Tibial nerve (tissue), 4 donors: ENCODE measurements around the gene STARD13. TPM values are rescaled to one million over a fixed set of nuclear protein-coding genes. Genes with fewer than 3 reads are reported as not detected.
"Not testable (repeated sequence)": the region's sequence is repeated elsewhere in the genome, so short reads cannot be mapped to it uniquely, and the experiment has no call there.

Experiments
- DNase-seq, 2 donors: peaks; one replicate each; pipeline ENCODE4 v3.0.0-alpha.2; 2019; ENCODE audit warnings: low spot score in 2 of 2
- H3K27ac ChIP-seq, 4 donors: fragments of 200-600 bp; sonication (generic) in 3 of 4; one replicate each; pipeline ENCODE4 v1.5.1; 2017 to 2019; ENCODE audit warnings: mild to moderate bottlenecking in 1 of 4
- H3K27me3 ChIP-seq, 2 donors: fragments of 200-600 bp; sonication (generic) in 1 of 2; one replicate each; pipeline versions ENCODE4 v1.5.1 to v1.6.0; 2017 to 2019
- H3K36me3 ChIP-seq, 3 donors: fragments of 200-600 bp; sonication (generic); one replicate each; pipeline ENCODE4 v1.5.1; 2018 to 2019
- H3K4me1 ChIP-seq, 4 donors: fragments of 200-600 bp; sonication (generic) in 3 of 4; one replicate each; pipeline ENCODE4 v1.5.1; 2017 to 2019
- H3K4me3 ChIP-seq, 4 donors: fragments of 200-600 bp; sonication (generic) in 3 of 4; one replicate each; pipeline ENCODE4 v1.5.1; 2017 to 2019; ENCODE audit warnings: mild to moderate bottlenecking in 1 of 4, moderate library complexity in 1 of 4
- H3K9me3 ChIP-seq, 4 donors: fragments of 200-600 bp; sonication (generic) in 3 of 4; one replicate each; pipeline ENCODE4 v1.5.1; 2017 to 2019
- CTCF ChIP-seq, 5 experiments: fragments of 200-600 bp in 3 of 5; fragments of 450-650 bp in 2 of 5; sonication (generic) in 3 of 5; IDR thresholded peaks; one replicate each; pipeline ENCODE4 v1.5.1; 2016 to 2019; ENCODE audit warnings: antibody characterized with exemption in 5 of 5, mild to moderate bottlenecking in 3 of 5, moderate library complexity in 2 of 5
- EP300 ChIP-seq, 2 donors: sonication (generic); formaldehyde crosslinking; IDR thresholded peaks; one replicate each; pipeline ENCODE4 v1.6.1; 2017; ENCODE audit warnings: antibody characterized with exemption in 2 of 2, mild to moderate bottlenecking in 1 of 2
- POLR2A ChIP-seq, 2 donors: fragments of 450-650 bp; IDR thresholded peaks; one replicate each; pipeline ENCODE4 v1.6.1; 2017; ENCODE audit warnings: antibody characterized with exemption in 2 of 2, mild to moderate bottlenecking in 2 of 2, moderate library complexity in 2 of 2
- WGBS, 2 donors: methylation state at CpG; one replicate each; pipeline ENCODE4 v1.1.5; 2018; 5-methylcytosine and 5-hydroxymethylcytosine counted together
- total RNA-seq, 4 donors: library from RNA; depleted of rRNA; stranded (reverse); fragments of >200 nt; gene quantifications; one replicate each; pipeline ENCODE4 v1.1.0, GENCODE V29; 2016

STARD13 gene
- total RNA-seq, 4 donors from 2014 or later, result 52.7 to 125 (median 80.0) TPM

- H3K9me3 ChIP-seq, result peaks cover 0 to 10% (median 2%) of the 10 kb centered on the region in 4 donors
- 47 to 64% methylated on average over 4 of the region's 4 CpGs for WGBS, 2 donors
- peak overlapping the region in 3 of 4 donors; percentile 18 to 81 (median 60) for H3K27ac ChIP-seq
- TF ChIP-seq EP300 (IDR thresholded peaks at IDR 0.05) (no peak), POLR2A (IDR thresholded peaks at IDR 0.05) (no peak), CTCF (IDR thresholded peaks at IDR 0.05) (no peak)
- DNase-seq, result no peak
- no peak overlapping the region for H3K4me3 ChIP-seq
- peaks cover 0 to 30% (median 7%) of the 10 kb centered on the region in 4 donors for H3K4me1 ChIP-seq
- no peaks in the 10 kb centered on the region for H3K27me3 ChIP-seq
- peaks cover 0 to 14% (median 0%) of the 10 kb centered on the region in 3 donors for H3K36me3 ChIP-seq
These were observed 40.7 kb downstream of the STARD13 start for GRCh38 chr13:33244907-33245287.

GRCh38 chr13:33244210-33244906, 41.2 kb downstream of the STARD13 start:
- Histone ChIP-seq H3K27me3 (no peaks in the 10 kb centered on the region), H3K4me3 (no peak overlapping the region), H3K4me1 (peaks cover 0 to 28% (median 5%) of the 10 kb centered on the region in 4 donors), H3K9me3 (peaks cover 0 to 11% (median 2%) of the 10 kb centered on the region in 4 donors), H3K36me3 (peaks cover 0 to 14% (median 0%) of the 10 kb centered on the region in 3 donors), H3K27ac (peak overlapping the region in 3 of 4 donors; percentile 18 to 81 (median 60))
- no peak for TF ChIP-seq CTCF (IDR thresholded peaks at IDR 0.05)
- TF ChIP-seq POLR2A (IDR thresholded peaks at IDR 0.05), result no peak
- TF ChIP-seq EP300 (IDR thresholded peaks at IDR 0.05), result no peak
- WGBS, 2 donors, result 86 to 87% methylated on average over 3 of the region's 3 CpGs
- DNase-seq, result no peak

GRCh38 chr13:33242984-33243617, 42.5 kb downstream of the STARD13 start:
- no peak for TF ChIP-seq CTCF (IDR thresholded peaks at IDR 0.05)
- no peak for TF ChIP-seq EP300 (IDR thresholded peaks at IDR 0.05)
- TF ChIP-seq POLR2A (IDR thresholded peaks at IDR 0.05), result no peak

GRCh38 chr13:33242372-33242771, 43.2 kb downstream of the STARD13 start:
- H3K9me3 ChIP-seq, result peaks cover 0 to 11% (median 2%) of the 10 kb centered on the region in 4 donors
- H3K27ac ChIP-seq, result peak overlapping the region in 2 of 4 donors; percentile 50 to 81
- H3K4me1 ChIP-seq, result peaks cover 0 to 31% (median 0%) of the 10 kb centered on the region in 4 donors
- 51 to 58% methylated on average over 6 of the region's 6 CpGs for WGBS, 2 donors
- H3K27me3 ChIP-seq, DNase-seq, H3K4me3 ChIP-seq: not testable (repeated sequence)
- H3K36me3 ChIP-seq, result peaks cover 0 to 14% (median 0%) of the 10 kb centered on the region in 3 donors

More at GRCh38 chr13:33242984-33243617, 42.5 kb downstream of the STARD13 start:
- Histone ChIP-seq H3K36me3 (peaks cover 0 to 14% (median 0%) of the 10 kb centered on the region in 3 donors), H3K27me3 (no peaks in the 10 kb centered on the region), H3K9me3 (peaks cover 0 to 11% (median 2%) of the 10 kb centered on the region in 4 donors), H3K4me3 (no peak overlapping the region), H3K4me1 (peaks cover 0 to 31% (median 2%) of the 10 kb centered on the region in 4 donors), H3K27ac (peak overlapping the region in 2 of 4 donors; percentile 50 to 81)
- WGBS, 2 donors, result 91 to 93% methylated on average over 2 of the region's 2 CpGs
- no peak for DNase-seq

GRCh38 chr13:33236021-33236420, 49.5 kb downstream of the STARD13 start:
- Histone ChIP-seq H3K36me3 (peaks cover 0 to 15% (median 0%) of the 10 kb centered on the region in 3 donors), H3K9me3 (peaks cover 0 to 7% (median 2%) of the 10 kb centered on the region in 4 donors), H3K27ac (peak overlapping the region; percentile 4 to 88 (median 58)), H3K4me1 (peaks cover 0 to 54% (median 29%) of the 10 kb centered on the region in 4 donors), H3K27me3 (no peaks in the 10 kb centered on the region), H3K4me3 (no peak overlapping the region)
- 37 to 48% methylated on average over 8 of the region's 8 CpGs for WGBS, 2 donors
- TF ChIP-seq EP300 (IDR thresholded peaks at IDR 0.05), result peak in 1 of 2 donors; percentile 67
- TF ChIP-seq POLR2A (IDR thresholded peaks at IDR 0.05), result no peak
- no peak for DNase-seq

GRCh38 chr13:33235564-33235963, 50.0 kb downstream of the STARD13 start:
- H3K27ac ChIP-seq, result peak overlapping the region; percentile 4 to 88 (median 52)

More at GRCh38 chr13:33235564-33235963, 50.0 kb downstream of the STARD13 start:
- DNase-seq, result no peak
- H3K4me3 ChIP-seq, result no peak overlapping the region
- TF ChIP-seq CTCF (IDR thresholded peaks at IDR 0.05) (no peak), EP300 (IDR thresholded peaks at IDR 0.05) (no peak), POLR2A (IDR thresholded peaks at IDR 0.05) (no peak)
- no peaks in the 10 kb centered on the region for H3K27me3 ChIP-seq
- H3K36me3 ChIP-seq, result peaks cover 0 to 15% (median 0%) of the 10 kb centered on the region in 3 donors
- H3K4me1 ChIP-seq, result peaks cover 0 to 59% (median 34%) of the 10 kb centered on the region in 4 donors
- 32 to 42% methylated on average over 3 of the region's 3 CpGs for WGBS, 2 donors
- H3K9me3 ChIP-seq, result peaks cover 0 to 7% (median 2%) of the 10 kb centered on the region in 4 donors
